Neural cell (in vitro differentiated cells): Measurements from ENCODE around the gene PGC. TPM values are rescaled to one million over a fixed set of nuclear protein-coding genes. Genes with fewer than 3 reads are reported as not detected.

Experiments used
- H2AFZ ChIP-seq: fragments of 200-600, 300-800 bp; sonication (generic), shearing (Covaris generic); 2 replicates; pipeline ENCODE4 v1.6.0; 2014; ENCODE audit warnings: low read depth, mild to moderate bottlenecking, antibody characterized with exemption, low read length, moderate library complexity
- H3F3A ChIP-seq: fragments of 200-600 bp; shearing (Covaris generic); 2 replicates; pipeline ENCODE4 v1.6.1; 2016; ENCODE audit warnings: mild to moderate bottlenecking, moderate library complexity, mixed read lengths, antibody characterized with exemption, low read length; ENCODE audit not compliant: insufficient read depth, poor library complexity, severe bottlenecking
- H3K27ac ChIP-seq: fragments of 200-600, 300-800 bp; sonication (generic), shearing (Covaris generic); 2 replicates; pipeline ENCODE4 v1.5.1; 2014; ENCODE audit warnings: mild to moderate bottlenecking, low read length, moderate library complexity
- H3K27me3 ChIP-seq: fragments of 300-800, 200-600 bp; sonication (generic), shearing (Covaris generic); 2 replicates; pipeline ENCODE4 v1.6.0; 2014; ENCODE audit warnings: mild to moderate bottlenecking, low read depth, low read length, moderate library complexity; ENCODE audit not compliant: insufficient read depth
- H3K36me3 ChIP-seq: fragments of 300-800, 200-600 bp; sonication (generic), shearing (Covaris generic); 2 replicates; pipeline ENCODE4 v1.5.1; 2014; ENCODE audit warnings: mild to moderate bottlenecking, antibody characterized with exemption, low read length, moderate library complexity; ENCODE audit not compliant: insufficient read depth
- H3K4me2 ChIP-seq: fragments of 300-800, 200-600 bp; sonication (generic), shearing (Covaris generic); 2 replicates; pipeline ENCODE4 v1.6.0; 2014; ENCODE audit warnings: mild to moderate bottlenecking, low read length
- H3K4me3 ChIP-seq: fragments of 300-800, 200-600 bp; sonication (generic), shearing (Covaris generic); 2 replicates; pipeline ENCODE4 v1.5.1; 2014; ENCODE audit warnings: mild to moderate bottlenecking, low read length, moderate library complexity
- H3K79me2 ChIP-seq: fragments of 200-600 bp; shearing (Covaris generic); replicated peaks from 2 replicates; pipeline ENCODE4 v1.6.0; 2014; ENCODE audit warnings: mild to moderate bottlenecking, low read length, moderate library complexity; ENCODE audit not compliant: insufficient read depth
- H3K9ac ChIP-seq: fragments of 300-800, 200-600 bp; sonication (generic), shearing (Covaris generic); 2 replicates; pipeline ENCODE4 v1.6.1; 2016; ENCODE audit warnings: mild to moderate bottlenecking, low read length, mixed read lengths
- H3K9me2 ChIP-seq: fragments of 200-600 bp; shearing (Covaris generic); 2 replicates; pipeline ENCODE4 v1.6.1; 2016; ENCODE audit warnings: mild to moderate bottlenecking, low read length, mixed read lengths; ENCODE audit not compliant: insufficient read depth
- H3K9me3 ChIP-seq: fragments of 200-600, 300-800 bp; sonication (generic), shearing (Covaris generic); 2 replicates; pipeline ENCODE4 v1.6.1; 2016; ENCODE audit warnings: mild to moderate bottlenecking, mixed run types, low read length, moderate library complexity, mixed read lengths
- H4K20me1 ChIP-seq: fragments of 200-600 bp; shearing (Covaris generic); 2 replicates; pipeline ENCODE4 v1.6.1; 2016; ENCODE audit warnings: mild to moderate bottlenecking, mixed run types; ENCODE audit not compliant: insufficient read depth
- CTCF ChIP-seq: fragments of 450-650 bp; IDR thresholded peaks from 2 replicates; pipeline ENCODE4 v1.5.1; 2014; ENCODE audit warnings: antibody characterized with exemption, mild to moderate bottlenecking, moderate library complexity; ENCODE audit not compliant: poor library complexity, severe bottlenecking
- EP300 ChIP-seq: fragments of 450-650 bp; conservative IDR thresholded peaks from 2 replicates; pipeline ENCODE4 v1.6.1; 2014; ENCODE audit warnings: antibody characterized with exemption, mild to moderate bottlenecking, moderate library complexity; ENCODE audit not compliant: poor library complexity, severe bottlenecking
- EZH2 ChIP-seq: fragments of 200-600, 300-800 bp; shearing (Covaris generic), sonication (generic); IDR thresholded peaks from 2 replicates; pipeline ENCODE4 v1.6.1; 2014; ENCODE audit warnings: antibody characterized with exemption, low read length, borderline replicate concordance, mild to moderate bottlenecking; ENCODE audit not compliant: insufficient read depth, poor library complexity, severe bottlenecking
- MXI1 ChIP-seq: fragments of 450-650 bp; conservative IDR thresholded peaks from 2 replicates; pipeline ENCODE4 v1.6.1; 2014; ENCODE audit warnings: antibody characterized with exemption, mild to moderate bottlenecking; ENCODE audit not compliant: poor library complexity, severe bottlenecking
- POLR2AphosphoS5 ChIP-seq: IDR thresholded peaks from 2 replicates; pipeline ENCODE4 v1.6.1; 2012
- RAD21 ChIP-seq: fragments of 450-650 bp; conservative IDR thresholded peaks from 2 replicates; pipeline ENCODE4 v1.6.1; 2014; ENCODE audit warnings: antibody characterized with exemption, mild to moderate bottlenecking, moderate library complexity
- REST ChIP-seq: IDR thresholded peaks from 2 replicates; pipeline ENCODE4 v1.6.1; 2012; ENCODE audit warnings: borderline replicate concordance
- SMC3 ChIP-seq: fragments of 450-650 bp; conservative IDR thresholded peaks from 2 replicates; pipeline ENCODE4 v1.6.1; 2014; ENCODE audit warnings: antibody characterized with exemption, mild to moderate bottlenecking, moderate library complexity; ENCODE audit not compliant: poor library complexity
- TAF1 ChIP-seq: IDR thresholded peaks from 2 replicates; pipeline ENCODE4 v1.6.1; 2012; ENCODE audit warnings: low read depth
- polyA plus RNA-seq: library from polyadenylated mRNA; depleted of rRNA; stranded (reverse); fragments of >200 nt; gene quantifications from 2 replicates; pipeline ENCODE4 v1.2.3, GENCODE V29; 2014

The PGC gene
- polyA plus RNA-seq, 1 donor from 2014 or later = not detected

GRCh38 chr6:41736800-41737555 is 10.2 kb downstream of the PGC start:
- Histone ChIP-seq H3K9me2 (no peaks in the 10 kb centered on the region), H3K79me2 (no peaks in the 10 kb centered on the region), H3K9me3 (no peaks in the 10 kb centered on the region), H3K27me3 (peaks cover 22% of the 10 kb centered on the region), H4K20me1 (no peaks in the 10 kb centered on the region), H3K36me3 (no peaks in the 10 kb centered on the region), H3K27ac (no peak overlapping the region), H2AFZ (no peak overlapping the region), H3F3A (no peaks in the 10 kb centered on the region), H3K4me2 (no peak overlapping the region), H3K4me3 (no peak overlapping the region), H3K9ac (no peak overlapping the region)
- TF ChIP-seq EP300 = no peak
- no peak for TF ChIP-seq SMC3

GRCh38 chr6:41736186-41736733 is 10.9 kb downstream of the PGC start:
- Histone ChIP-seq H3K9me2 (no peaks in the 10 kb centered on the region), H3K4me3 (no peak overlapping the region), H4K20me1 (no peaks in the 10 kb centered on the region), H3K27ac (no peak overlapping the region), H3K4me2 (no peak overlapping the region), H3K9ac (no peak overlapping the region), H3K27me3 (peaks cover 22% of the 10 kb centered on the region), H3F3A (no peaks in the 10 kb centered on the region), H3K9me3 (no peaks in the 10 kb centered on the region), H2AFZ (no peak overlapping the region), H3K36me3 (no peaks in the 10 kb centered on the region), H3K79me2 (no peaks in the 10 kb centered on the region)
- no peak for TF ChIP-seq SMC3

- H3K36me3 ChIP-seq = no peaks in the 10 kb centered on the region
Measured at GRCh38 chr6:41735427-41736185, 11.6 kb downstream of the PGC start, which contains the start of gene TFEB. Gene TFEB (minus strand): TSS chr6:41735608. CDS start chr6:41691213, 44,395 bp downstream.

More at GRCh38 chr6:41735427-41736185, 11.6 kb downstream of the PGC start, which contains the start of gene TFEB:
- Histone ChIP-seq H3K79me2 (no peaks in the 10 kb centered on the region), H4K20me1 (no peaks in the 10 kb centered on the region), H3K27me3 (peaks cover 22% of the 10 kb centered on the region), H3F3A (no peaks in the 10 kb centered on the region), H3K4me2 (peak within 1 kb of the TSS; percentile 54), H3K27ac (no peak within 1 kb of the TSS), H3K9ac (peak within 1 kb of the TSS; percentile 38), H2AFZ (no peak within 1 kb of the TSS), H3K9me2 (no peaks in the 10 kb centered on the region), H3K9me3 (no peaks in the 10 kb centered on the region), H3K4me3 (peak within 1 kb of the TSS; percentile 65)
- TF ChIP-seq CTCF (peak; percentile 99), SMC3 (peak; percentile 70), REST (no peak), RAD21 (peak; percentile 62), POLR2AphosphoS5 (no peak), EP300 (peak; percentile 62), EZH2 (no peak), MXI1 (peak; percentile 54), TAF1 (no peak)
